Keratinocyte (primary cell): ENCODE measurements around the gene OPN4. TPM values are rescaled to one million over a fixed set of nuclear protein-coding genes. Genes with fewer than 3 reads are reported as not detected.

ENCODE experiments used
- DNase-seq: peaks from one replicate; pipeline ENCODE4 v3.0.0-alpha.2; 2011; ENCODE audit warnings: low read depth, missing footprints, low spot score
- FAIRE-seq: peaks from 2 replicates; lab custom pipeline; 2011; peaks lifted over from hg19 to GRCh38; lab: Jason Lieb, UNC
- H2AFZ ChIP-seq: 2 replicates; pipeline ENCODE4 v1.6.0; 2012; ENCODE audit warnings: low read length, control low read depth, inconsistent platforms; ENCODE audit not compliant: control insufficient read depth
- H3K27ac ChIP-seq: 2 replicates; pipeline ENCODE4 v1.5.1; 2011; ENCODE audit warnings: low read length; ENCODE audit not compliant: control insufficient read depth, insufficient read depth
- H3K27me3 ChIP-seq: 3 replicates; pipeline ENCODE4 v1.6.0; 2011; ENCODE audit warnings: low read length; ENCODE audit not compliant: control insufficient read depth, insufficient read depth; ENCODE audit errors: extremely low read depth
- H3K36me3 ChIP-seq, 2 experiments: 2 replicates in 1 of 2; 3 replicates in 1 of 2; pipeline ENCODE4 v1.5.1; 2011; ENCODE audit warnings: low read length in 2 of 2, mild to moderate bottlenecking in 1 of 2; ENCODE audit not compliant: control insufficient read depth in 2 of 2, insufficient read depth in 2 of 2; ENCODE audit errors: extremely low read depth in 1 of 2
- H3K4me1 ChIP-seq: 3 replicates; pipeline ENCODE4 v1.5.1; 2011; ENCODE audit warnings: low read length; ENCODE audit not compliant: control insufficient read depth, insufficient read depth; ENCODE audit errors: extremely low read depth
- H3K4me2 ChIP-seq: 3 replicates; pipeline ENCODE4 v1.6.0; 2011; ENCODE audit warnings: low read depth, low read length; ENCODE audit not compliant: control insufficient read depth, insufficient read depth; ENCODE audit errors: extremely low read depth
- H3K4me3 ChIP-seq, 3 experiments: fragments of 200-600 bp in 1 of 3; sonication (generic) in 1 of 3; 2 replicates in 2 of 3; 3 replicates in 1 of 3; pipeline ENCODE4 v1.5.1; 2011 to 2016; ENCODE audit warnings: low read length in 3 of 3, mild to moderate bottlenecking in 3 of 3, control low read depth in 2 of 3, inconsistent platforms in 1 of 3, low read depth in 1 of 3, mixed read lengths in 1 of 3, mixed run types in 1 of 3, moderate library complexity in 1 of 3; ENCODE audit not compliant: control insufficient read depth in 2 of 3, insufficient read depth in 2 of 3; ENCODE audit errors: extremely low read depth in 1 of 3
- H3K79me2 ChIP-seq: 2 replicates; pipeline ENCODE4 v1.6.0; 2012; ENCODE audit warnings: low read length; ENCODE audit not compliant: control insufficient read depth, insufficient read depth
- H3K9ac ChIP-seq: 3 replicates; pipeline ENCODE4 v1.6.0; 2011; ENCODE audit warnings: low read length; ENCODE audit not compliant: control insufficient read depth, insufficient read depth; ENCODE audit errors: extremely low read depth
- H3K9me1 ChIP-seq: 3 replicates; pipeline ENCODE4 v1.6.0; 2011; ENCODE audit warnings: low read length; ENCODE audit not compliant: control insufficient read depth, insufficient read depth; ENCODE audit errors: extremely low read depth
- H3K9me3 ChIP-seq: 2 replicates; pipeline ENCODE4 v1.5.1; 2012; ENCODE audit warnings: low read depth, low read length; ENCODE audit not compliant: control insufficient read depth
- H4K20me1 ChIP-seq: 3 replicates; pipeline ENCODE4 v1.6.0; 2011; ENCODE audit warnings: low read length; ENCODE audit not compliant: control insufficient read depth, insufficient read depth; ENCODE audit errors: extremely low read depth
- CTCF ChIP-seq, 3 experiments: IDR thresholded peaks in 1 of 3; conservative IDR thresholded peaks in 1 of 3; optimal IDR thresholded peaks in 1 of 3; 2 replicates in 2 of 3; 3 replicates in 1 of 3; pipeline versions ENCODE3 to v1.5.1; 2011; ENCODE audit warnings: low read length in 3 of 3, mild to moderate bottlenecking in 3 of 3, moderate library complexity in 2 of 3, control low read depth in 1 of 3, inconsistent platforms in 1 of 3; ENCODE audit not compliant: insufficient read depth in 2 of 3; ENCODE audit errors: extremely low read depth in 1 of 3
- EZH2 ChIP-seq: IDR thresholded peaks from one replicate; pipeline ENCODE4 v1.6.1; 2012; ENCODE audit warnings: inconsistent platforms, mild to moderate bottlenecking, low read length, moderate library complexity
- dilution Hi-C: fragments of 300-500 bp; cut with MboI; formaldehyde crosslinking; loops from one replicate; pipeline ENCODE4 v1.7.0; 2020; ENCODE audit warnings: low sequenced_read_pairs; ENCODE audit not compliant: extremely low pct_ligation_motif_present
- polyA plus RNA-seq, 5 experiments: library from polyadenylated mRNA; depleted of rRNA in 3 of 5; stranded (reverse) in 3 of 5; stranded (forward) in 1 of 5; unstranded in 1 of 5; fragments of >200 nt; gene quantifications; 1 replicate in 1 of 5; 2 replicates in 3 of 5; 3 replicates in 1 of 5; pipeline versions ENCODE4 v1.2.1 to v1.2.3, GENCODE V29; 2011 to 2012; ENCODE audit warnings: missing spikeins in 2 of 5, low read depth in 1 of 5, low replicate concordance in 1 of 5

The OPN4 gene
- polyA plus RNA-seq, 1 donor (not counting 4 experiments of a cell fraction or from before 2014, with no cell fraction given) = not detected

GRCh38 chr10:86658751-86659150 is 4.4 kb downstream of the OPN4 start:
- no peak for DNase-seq
- H3K4me1 ChIP-seq = no peaks in the 10 kb centered on the region
- FAIRE-seq = no peak
- no peaks in the 10 kb centered on the region for H3K36me3 ChIP-seq
- no peaks in the 10 kb centered on the region for H4K20me1 ChIP-seq
- no peaks in the 10 kb centered on the region for H3K79me2 ChIP-seq
- no peak overlapping the region for H2AFZ ChIP-seq
- no peak overlapping the region for H3K9ac ChIP-seq
- H3K27ac ChIP-seq = no peak overlapping the region
- H3K9me3 ChIP-seq = no peaks in the 10 kb centered on the region
- dilution Hi-C loops = no loop called here
- no peaks in the 10 kb centered on the region for H3K9me1 ChIP-seq
- H3K4me3 ChIP-seq = no peak overlapping the region
- peaks cover 7% of the 10 kb centered on the region for H3K27me3 ChIP-seq
- H3K4me2 ChIP-seq = no peak overlapping the region
- TF ChIP-seq EZH2 = no peak
- no peak for TF ChIP-seq CTCF (optimal IDR thresholded peaks at IDR 0.05 in 1 of 3, IDR thresholded peaks at IDR 0.05 in 1 of 3, conservative IDR thresholded peaks at IDR 0.05 in 1 of 3; ENCODE audit: extremely low read depth in 1 of 3, insufficient read depth in 2 of 3, low read length in 3 of 3)

- peaks cover 7% of the 10 kb centered on the region for H3K27me3 ChIP-seq
- no peak overlapping the region for H2AFZ ChIP-seq
- H3K9me3 ChIP-seq = no peaks in the 10 kb centered on the region
- no peaks in the 10 kb centered on the region for H3K79me2 ChIP-seq
- no peak overlapping the region for H3K4me3 ChIP-seq
- H3K9ac ChIP-seq = no peak overlapping the region
- H3K36me3 ChIP-seq = no peaks in the 10 kb centered on the region
- no peaks in the 10 kb centered on the region for H3K9me1 ChIP-seq
- DNase-seq (no peak), FAIRE-seq (no peak)
- H3K4me2 ChIP-seq = no peak overlapping the region
- H3K27ac ChIP-seq = no peak overlapping the region
- no peak for TF ChIP-seq CTCF (optimal IDR thresholded peaks at IDR 0.05 in 1 of 3, IDR thresholded peaks at IDR 0.05 in 1 of 3, conservative IDR thresholded peaks at IDR 0.05 in 1 of 3; ENCODE audit: extremely low read depth in 1 of 3, insufficient read depth in 2 of 3, low read length in 3 of 3)
- no peak for TF ChIP-seq EZH2
- H3K4me1 ChIP-seq = no peaks in the 10 kb centered on the region
- no peaks in the 10 kb centered on the region for H4K20me1 ChIP-seq
- dilution Hi-C loops = no loop called here
Observed at GRCh38 chr10:86659161-86659691, 4.9 kb downstream of the OPN4 start.
